RWPE2 (cell line): Measurements from ENCODE around the gene PXDN.
"Not testable (repeated sequence)": the region's sequence is repeated elsewhere in the genome, so short reads cannot be mapped to it uniquely, and the experiment has no call there.

Source experiments
- ATAC-seq: fragments of 200-7000 bp; cut with Tn5 transposase; 3 replicates; pipeline ENCODE4 v1.9.1; 2021; ENCODE audit warnings: low read depth
- DNase-seq: peaks from one replicate; pipeline ENCODE4 v3.0.0-alpha.2; 2020; ENCODE audit warnings: low spot score
- H3K27ac ChIP-seq: fragments of 450-650 bp; 2 replicates; pipeline ENCODE4 v1.5.1; 2017; ENCODE audit warnings: mild to moderate bottlenecking; ENCODE audit not compliant: poor library complexity, severe bottlenecking
- H3K27me3 ChIP-seq: fragments of 250-450 bp; sonication (Bioruptor Pico); 2 replicates; pipeline ENCODE4 v1.5.1; 2021; ENCODE audit warnings: mild to moderate bottlenecking, moderate library complexity; ENCODE audit not compliant: insufficient read depth, poor library complexity, severe bottlenecking
- H3K36me3 ChIP-seq: fragments of 250-450 bp; sonication (Bioruptor Pico); 2 replicates; pipeline ENCODE4 v1.5.1; 2020; ENCODE audit warnings: low read depth, mild to moderate bottlenecking, moderate library complexity
- H3K4me1 ChIP-seq: fragments of 250-450 bp; sonication (Bioruptor Pico); 2 replicates; pipeline ENCODE4 v1.5.1; 2021; ENCODE audit warnings: mild to moderate bottlenecking, moderate library complexity; ENCODE audit not compliant: insufficient read depth, poor library complexity, severe bottlenecking
- H3K4me3 ChIP-seq: fragments of 250-450 bp; sonication (Bioruptor Pico); 2 replicates; pipeline ENCODE4 v1.5.1; 2021; ENCODE audit warnings: mild to moderate bottlenecking, moderate library complexity; ENCODE audit not compliant: severe bottlenecking
- H3K9me3 ChIP-seq: fragments of 250-450 bp; sonication (Bioruptor Pico); 2 replicates; pipeline ENCODE4 v1.5.1; 2021; ENCODE audit warnings: mild to moderate bottlenecking, moderate library complexity; ENCODE audit not compliant: severe bottlenecking
- CTCF ChIP-seq: fragments of 450-650 bp; IDR thresholded peaks from one replicate; pipeline ENCODE4 v1.5.1; 2017; ENCODE audit warnings: mild to moderate bottlenecking, moderate library complexity; ENCODE audit not compliant: poor library complexity, severe bottlenecking

PXDN gene

DNA sequence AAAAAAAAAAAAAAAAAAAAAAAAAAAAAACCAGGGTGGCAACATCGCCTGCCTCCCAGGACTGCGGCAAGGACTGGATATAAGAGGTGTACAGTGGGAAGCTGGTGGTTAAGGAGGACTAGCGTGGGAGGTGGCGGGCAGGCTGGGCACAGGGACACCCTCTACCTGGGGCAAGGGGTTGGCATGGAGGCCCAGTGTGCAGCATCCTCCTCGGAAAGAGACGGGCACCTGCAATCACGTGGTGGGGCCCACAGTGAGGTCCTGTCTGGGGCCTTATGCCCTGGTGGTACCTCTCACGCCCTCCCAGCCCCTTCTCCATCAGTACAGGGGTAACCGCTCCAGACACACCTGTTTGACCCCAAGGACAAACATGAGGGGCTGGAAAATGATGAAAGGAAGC lies 27.9 kb downstream of the PXDN start:
- H3K4me1 ChIP-seq, result peaks cover 18% of the 10 kb centered on the region
- DNase-seq, result no peak
- no peak for TF ChIP-seq CTCF

GRCh38 chr2:1716014-1716305 lies 28.4 kb downstream of the PXDN start:
- not testable (repeated sequence) for H3K4me3 ChIP-seq, ATAC-seq, DNase-seq, H3K27me3 ChIP-seq, H3K9me3 ChIP-seq, H3K36me3 ChIP-seq
- Histone ChIP-seq H3K27ac (peak overlapping the region; percentile 70), H3K4me1 (peaks cover 15% of the 10 kb centered on the region)

More for the DNA sequence above, 27.9 kb downstream of the PXDN start:
- peak overlapping the region; percentile 70 for H3K27ac ChIP-seq
- ATAC-seq, result no peak
- H3K4me3 ChIP-seq, result no peak overlapping the region
- H3K9me3 ChIP-seq, result no peaks in the 10 kb centered on the region
- peaks cover 8% of the 10 kb centered on the region; the same call in 1 of the 2 replicates for H3K36me3 ChIP-seq
- H3K27me3 ChIP-seq, result no peaks in the 10 kb centered on the region

GRCh38 chr2:1715184-1716013 lies 28.9 kb downstream of the PXDN start:
- Histone ChIP-seq H3K36me3 (peaks cover 8% of the 10 kb centered on the region; the same call in 1 of the 2 replicates), H3K4me1 (peaks cover 9% of the 10 kb centered on the region), H3K27me3 (no peaks in the 10 kb centered on the region), H3K9me3 (no peaks in the 10 kb centered on the region), H3K27ac (no peak overlapping the region), H3K4me3 (no peak overlapping the region)
- ATAC-seq (no peak), DNase-seq (no peak)
- no peak for TF ChIP-seq CTCF

- TF ChIP-seq CTCF, result no peak
- ATAC-seq (no peak), DNase-seq (no peak)
- Histone ChIP-seq H3K27ac (no peak overlapping the region), H3K4me3 (no peak overlapping the region), H3K4me1 (peaks cover 9% of the 10 kb centered on the region), H3K27me3 (no peaks in the 10 kb centered on the region), H3K36me3 (peaks cover 8% of the 10 kb centered on the region; the same call in 1 of the 2 replicates), H3K9me3 (no peaks in the 10 kb centered on the region)
These were observed 29.8 kb downstream of the PXDN start for GRCh38 chr2:1714291-1715064.

- TF ChIP-seq CTCF, result no peak
- Histone ChIP-seq H3K27ac (no peak overlapping the region), H3K4me3 (no peak overlapping the region), H3K4me1 (peaks cover 14% of the 10 kb centered on the region), H3K9me3 (no peaks in the 10 kb centered on the region), H3K27me3 (no peaks in the 10 kb centered on the region), H3K36me3 (peaks cover 8% of the 10 kb centered on the region; the same call in 1 of the 2 replicates)
- no peak for ATAC-seq
- DNase-seq, result no peak
These were observed 30.5 kb downstream of the PXDN start for GRCh38 chr2:1713839-1714236.
